ENCODE measurements around the gene NMNAT3.

DNA sequence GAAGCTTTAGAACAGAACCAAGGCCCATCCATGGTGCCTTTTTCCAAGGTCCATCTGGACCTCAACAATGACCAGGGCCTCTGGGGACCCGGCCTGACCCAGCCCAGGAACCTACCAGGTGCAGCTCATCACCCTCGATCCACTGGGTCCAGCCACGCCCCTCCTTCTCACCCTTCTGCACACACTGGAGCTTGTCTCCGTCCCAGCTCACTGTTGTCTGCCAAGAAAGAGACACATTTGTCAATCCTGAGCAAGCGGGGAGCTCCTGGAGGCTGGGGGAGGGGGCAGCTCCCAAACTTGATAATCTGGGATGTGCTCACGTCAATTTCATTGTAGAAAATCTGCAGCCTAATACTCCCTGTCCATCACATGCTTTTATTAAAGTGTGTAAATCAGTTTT is 159.5 kb downstream of the NMNAT3 start:
- TF ChIP-seq, protein P1, sequence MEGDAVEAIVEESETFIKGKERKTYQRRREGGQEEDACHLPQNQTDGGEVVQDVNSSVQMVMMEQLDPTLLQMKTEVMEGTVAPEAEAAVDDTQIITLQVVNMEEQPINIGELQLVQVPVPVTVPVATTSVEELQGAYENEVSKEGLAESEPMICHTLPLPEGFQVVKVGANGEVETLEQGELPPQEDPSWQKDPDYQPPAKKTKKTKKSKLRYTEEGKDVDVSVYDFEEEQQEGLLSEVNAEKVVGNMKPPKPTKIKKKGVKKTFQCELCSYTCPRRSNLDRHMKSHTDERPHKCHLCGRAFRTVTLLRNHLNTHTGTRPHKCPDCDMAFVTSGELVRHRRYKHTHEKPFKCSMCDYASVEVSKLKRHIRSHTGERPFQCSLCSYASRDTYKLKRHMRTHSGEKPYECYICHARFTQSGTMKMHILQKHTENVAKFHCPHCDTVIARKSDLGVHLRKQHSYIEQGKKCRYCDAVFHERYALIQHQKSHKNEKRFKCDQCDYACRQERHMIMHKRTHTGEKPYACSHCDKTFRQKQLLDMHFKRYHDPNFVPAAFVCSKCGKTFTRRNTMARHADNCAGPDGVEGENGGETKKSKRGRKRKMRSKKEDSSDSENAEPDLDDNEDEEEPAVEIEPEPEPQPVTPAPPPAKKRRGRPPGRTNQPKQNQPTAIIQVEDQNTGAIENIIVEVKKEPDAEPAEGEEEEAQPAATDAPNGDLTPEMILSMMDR (IDR thresholded peaks at IDR 0.05): no peak
- TF ChIP-seq POLR2A (IDR thresholded peaks at IDR 0.05) (no peak), POLR2AphosphoS5 (IDR thresholded peaks at IDR 0.05) (no peak)
